Testis (tissue), 3 donors: ENCODE measurements around the gene SLC25A29. TPM values are rescaled to one million over a fixed set of nuclear protein-coding genes. Genes with fewer than 3 reads are reported as not detected.
"Not testable (repeated sequence)": the region's sequence is repeated elsewhere in the genome, so short reads cannot be mapped to it uniquely, and the experiment has no call there.

Source experiments
- DNase-seq: peaks from one replicate; pipeline ENCODE4 v3.0.0-alpha.2; 2019
- H3K27ac ChIP-seq, 2 donors: fragments of 200-600 bp; sonication (generic); one replicate each; pipeline ENCODE4 v1.5.1; 2019
- H3K27me3 ChIP-seq: fragments of 200-600 bp; sonication (generic); one replicate; pipeline ENCODE4 v1.5.1; 2019
- H3K36me3 ChIP-seq: fragments of 200-600 bp; sonication (generic); one replicate; pipeline ENCODE4 v1.5.1; 2017; ENCODE audit warnings: low read depth; ENCODE audit errors: missing control alignments
- H3K4me1 ChIP-seq: fragments of 200-600 bp; sonication (generic); one replicate; pipeline ENCODE4 v1.5.1; 2019
- H3K4me3 ChIP-seq, 2 donors: fragments of 200-600 bp; sonication (generic); one replicate each; pipeline ENCODE4 v1.5.1; 2017 to 2019
- H3K9me3 ChIP-seq: fragments of 200-600 bp; sonication (generic); one replicate; pipeline ENCODE4 v1.5.1; 2017
- CTCF ChIP-seq, 3 experiments: fragments of 450-650 bp in 2 of 3; fragments of 200-600 bp in 1 of 3; sonication (generic) in 1 of 3; IDR thresholded peaks; one replicate each; pipeline ENCODE4 v1.5.1; 2016 to 2019; ENCODE audit warnings: antibody characterized with exemption in 3 of 3, mild to moderate bottlenecking in 2 of 3, moderate library complexity in 1 of 3
- POLR2A ChIP-seq: fragments of 450-650 bp; IDR thresholded peaks from one replicate; pipeline ENCODE4 v1.6.1; 2017; ENCODE audit warnings: antibody characterized with exemption, mild to moderate bottlenecking, moderate library complexity
- WGBS, 2 donors: methylation state at CpG; one replicate each; pipeline ENCODE4 v1.1.5; 2018; 5-methylcytosine and 5-hydroxymethylcytosine counted together
- intact Hi-C: fragments of 100-400 bp; cut with DNase I; formaldehyde crosslinking; loops from one replicate; pipeline ENCODE4 v1.15.1; 2023; ENCODE audit warnings: low total_unique reads
- polyA plus RNA-seq: library from polyadenylated mRNA; stranded (reverse); fragments of 350-450 nt; fragmentation: Illumina TruSeq; extraction: RNeasy Lipid Tissue Mini Kit (QIAGEN cat#74804); gene quantifications from one replicate; pipeline ENCODE4 v1.2.3, GENCODE V29; 2014; ENCODE audit warnings: low read depth, low replicate concordance; ENCODE audit not compliant: insufficient read depth
- total RNA-seq, 2 donors: library from RNA; depleted of rRNA; stranded (reverse); fragments of >200 nt; gene quantifications; one replicate each; pipeline ENCODE4 v1.2.3, GENCODE V29; 2016

Gene SLC25A29
- total and polyA plus RNA-seq, 3 donors from 2014 or later = 72.3 to 322 (median 185) TPM

DNA sequence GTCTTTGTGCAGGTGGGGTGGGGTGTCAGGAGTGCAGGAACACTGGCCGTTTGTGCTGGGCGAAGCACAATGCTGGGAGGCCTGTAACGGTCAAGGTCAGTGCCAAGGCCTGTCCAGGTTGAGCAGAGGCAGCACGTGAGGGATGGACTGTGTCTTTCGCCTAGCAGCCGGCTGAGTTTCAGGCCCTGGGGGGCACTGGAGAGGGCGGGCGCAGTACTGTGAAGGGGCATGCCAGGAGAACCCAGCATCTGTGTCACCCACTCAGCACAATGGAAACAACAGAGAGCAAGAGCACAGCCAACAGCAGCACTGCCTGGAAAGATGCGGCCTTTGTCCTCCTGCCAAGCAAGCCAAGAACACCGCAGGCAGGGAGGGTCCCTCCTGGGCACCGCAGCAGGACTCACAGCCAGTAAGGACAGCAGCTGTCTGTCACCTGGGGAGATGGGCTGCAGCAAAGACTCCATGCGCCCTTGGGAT is 42.0 kb upstream of the SLC25A29 start:
- Histone ChIP-seq H3K9me3 (no peaks in the 10 kb centered on the region), H3K4me3 (no peak overlapping the region), H3K36me3 (no peaks in the 10 kb centered on the region), H3K27ac (no peak overlapping the region), H3K4me1 (no peaks in the 10 kb centered on the region), H3K27me3 (no peaks in the 10 kb centered on the region)
- DNase-seq = no peak
- TF ChIP-seq POLR2A = no peak
- TF ChIP-seq CTCF (IDR thresholded peaks at IDR 0.05) = no peak
- WGBS, 2 donors = 50 to 73% methylated on average over 11 to 12 of the region's 12 CpGs
- intact Hi-C loops = no loop called here

GRCh38 chr14:100346306-100347091 is 40.3 kb upstream of the SLC25A29 start:
- Histone ChIP-seq H3K4me1 (no peaks in the 10 kb centered on the region), H3K9me3 (no peaks in the 10 kb centered on the region), H3K27me3 (no peaks in the 10 kb centered on the region), H3K36me3 (no peaks in the 10 kb centered on the region), H3K27ac (no peak overlapping the region), H3K4me3 (no peak overlapping the region)
- intact Hi-C loops = no loop called here
- TF ChIP-seq POLR2A (no peak), CTCF (IDR thresholded peaks at IDR 0.05) (no peak)
- WGBS, 2 donors = 92 to 93% methylated on average over 12 of the region's 12 CpGs
- DNase-seq = no peak

DNA sequence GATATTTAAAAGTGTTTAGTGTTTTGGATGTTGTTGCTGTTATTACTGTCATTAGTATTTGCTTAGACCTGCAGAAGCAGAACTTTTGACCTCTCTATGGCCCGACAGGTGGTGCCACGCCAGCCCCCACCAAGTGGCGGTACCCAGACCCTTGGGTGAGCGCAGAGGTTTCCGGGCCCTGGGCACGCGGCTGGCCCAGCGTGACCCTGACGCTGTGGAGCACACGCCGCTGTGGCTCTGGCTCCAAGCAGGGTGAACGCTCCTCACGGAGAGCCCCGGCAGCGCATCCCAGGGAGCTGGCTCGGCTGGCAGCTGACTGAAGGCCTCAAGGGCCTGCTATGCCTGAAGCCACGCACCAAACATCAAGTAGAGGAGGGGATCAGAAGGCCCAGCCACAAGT is 39.5 kb upstream of the SLC25A29 start:
- intact Hi-C loops = no loop called here
- no peak for DNase-seq
- no peaks in the 10 kb centered on the region for H3K36me3 ChIP-seq

DNA sequence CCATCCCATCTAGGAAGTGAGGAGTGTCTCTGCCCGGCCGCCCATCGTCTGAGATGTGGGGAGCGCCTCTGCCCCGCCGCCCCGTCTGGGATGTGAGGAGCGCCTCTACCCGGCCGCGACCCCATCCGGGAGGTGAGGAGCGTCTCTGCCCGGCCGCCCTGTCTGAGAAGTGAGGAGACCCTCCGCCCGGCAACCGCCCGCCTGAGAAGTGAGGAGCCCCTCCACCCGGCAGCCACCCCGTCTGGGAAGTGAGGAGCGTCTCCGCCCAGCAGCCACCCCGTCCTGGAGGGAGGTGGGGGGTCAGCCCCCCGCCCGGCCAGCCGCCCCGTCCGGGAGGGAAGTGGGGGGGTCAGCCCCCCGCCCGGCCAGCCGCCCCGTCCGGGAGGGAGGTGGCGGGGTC is 38.4 kb upstream of the SLC25A29 start:
- H3K4me3 ChIP-seq, H3K27ac ChIP-seq, DNase-seq, intact Hi-C loops, H3K36me3 ChIP-seq, H3K9me3 ChIP-seq, H3K27me3 ChIP-seq, H3K4me1 ChIP-seq: not testable (repeated sequence)
- WGBS, 2 donors = 94% methylated on average over 24 of the region's 35 CpGs; no CpG with 5 or more reads in 1 of the 2 donors

More for the DNA sequence above, 39.5 kb upstream of the SLC25A29 start:
- H3K27me3 ChIP-seq = no peaks in the 10 kb centered on the region
- H3K9me3 ChIP-seq = no peaks in the 10 kb centered on the region
- H3K4me1 ChIP-seq = no peaks in the 10 kb centered on the region
- no peak overlapping the region for H3K27ac ChIP-seq
- TF ChIP-seq CTCF (IDR thresholded peaks at IDR 0.05) = no peak
- TF ChIP-seq POLR2A = no peak
- WGBS, 2 donors = 93 to 95% methylated on average over 17 of the region's 17 CpGs
- no peak overlapping the region for H3K4me3 ChIP-seq

GRCh38 chr14:100342826-100343225 is 36.6 kb upstream of the SLC25A29 start:
- DNase-seq = not testable (repeated sequence)

GRCh38 chr14:100342195-100342594 is 36.0 kb upstream of the SLC25A29 start:
- intact Hi-C loops = no loop called here
- Histone ChIP-seq H3K4me3 (no peak overlapping the region), H3K36me3 (no peaks in the 10 kb centered on the region), H3K27me3 (no peaks in the 10 kb centered on the region), H3K9me3 (no peaks in the 10 kb centered on the region), H3K4me1 (no peaks in the 10 kb centered on the region), H3K27ac (no peak overlapping the region)
- WGBS, 2 donors = 87 to 98% methylated on average over 9 to 11 of the region's 11 CpGs
- TF ChIP-seq CTCF (IDR thresholded peaks at IDR 0.05) = no peak
- TF ChIP-seq POLR2A = no peak
- DNase-seq = peak; percentile 11

More at GRCh38 chr14:100342826-100343225, 36.6 kb upstream of the SLC25A29 start:
- 96 to 99% methylated on average over 12 of the region's 12 CpGs for WGBS, 2 donors
- H3K27ac ChIP-seq, intact Hi-C loops, H3K9me3 ChIP-seq, H3K4me3 ChIP-seq, H3K4me1 ChIP-seq, H3K27me3 ChIP-seq, H3K36me3 ChIP-seq: not testable (repeated sequence)
